ENCODE results near the gene RPN1.
A peak's percentile ranks its signal among the peaks of the same experiment; 100 is the strongest.
"Not testable (repeated sequence)": the region's sequence is repeated elsewhere in the genome, so short reads cannot be mapped to it uniquely, and the experiment has no call there.

The RPN1 gene

GRCh38 chr3:128607710-128608048 is 42.9 kb downstream of the RPN1 start:
- no peak for DNase-seq

DNA sequence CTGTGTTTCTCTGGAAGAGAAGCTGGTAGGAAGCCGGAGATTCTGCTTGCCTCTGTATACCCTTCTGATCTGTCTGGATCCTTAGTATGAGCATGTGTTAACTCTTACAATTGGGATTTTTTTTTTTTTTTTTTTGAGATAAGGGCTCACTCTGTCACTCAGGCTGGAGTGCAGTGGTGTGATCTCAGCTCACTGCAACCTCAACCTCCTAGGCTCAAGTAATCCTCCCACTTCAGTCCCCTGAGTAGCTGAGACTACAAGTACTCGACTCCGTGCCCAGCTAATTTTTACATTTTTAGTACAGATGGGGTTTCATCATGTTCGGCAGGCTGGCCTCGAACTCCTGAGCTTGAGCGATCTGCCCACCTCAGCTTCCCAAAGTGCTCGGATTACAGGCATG is 44.5 kb downstream of the RPN1 start:
- no peak for DNase-seq

DNA sequence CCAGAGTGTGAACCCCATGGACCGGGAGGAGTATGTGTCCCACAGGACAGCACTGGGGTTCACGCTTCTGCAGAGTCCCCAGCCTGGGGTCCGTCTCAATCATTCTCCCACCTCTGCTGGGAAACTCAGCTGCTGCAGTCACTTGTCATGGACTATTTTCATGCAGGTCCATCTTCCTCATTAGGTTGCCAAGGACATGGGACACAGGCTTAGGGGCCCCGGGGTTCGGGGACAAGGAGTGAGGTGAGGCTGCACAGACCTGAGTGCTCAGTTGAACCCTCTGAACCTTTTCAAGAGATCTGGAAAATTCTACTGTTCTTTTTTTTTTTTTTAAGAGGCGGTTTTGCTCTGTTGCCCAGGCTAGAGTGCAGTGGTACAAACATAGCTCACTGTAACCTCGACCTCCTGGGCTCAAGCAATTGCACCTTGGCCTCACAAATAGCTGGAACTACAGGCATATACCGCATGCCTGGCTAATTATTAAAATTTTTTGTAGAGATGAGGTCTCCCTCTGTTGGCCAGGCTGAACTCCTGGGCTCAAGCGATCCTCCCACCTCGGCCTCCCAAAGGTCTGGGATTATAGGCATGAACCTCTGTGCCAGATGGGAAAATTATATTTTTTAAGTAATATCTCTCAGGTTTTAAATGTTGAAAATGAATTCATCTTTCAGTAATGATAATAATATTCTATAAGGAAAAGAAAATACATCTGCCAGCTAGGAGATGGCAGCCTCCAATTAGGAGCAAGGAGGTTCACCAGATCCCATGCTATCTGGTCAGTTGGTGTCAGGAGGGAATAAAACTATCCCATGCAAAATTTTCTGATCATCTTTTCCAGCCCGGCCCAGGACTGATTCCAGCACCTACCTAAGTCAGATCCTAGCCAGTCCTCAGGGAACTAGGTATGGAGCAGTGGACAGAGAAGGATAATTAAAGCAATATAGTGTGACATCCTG is 45.2 kb downstream of the RPN1 start:
- no peak for DNase-seq

GRCh38 chr3:128603811-128604775 is 46.5 kb downstream of the RPN1 start:
- peak; percentile 53 for DNase-seq

DNA sequence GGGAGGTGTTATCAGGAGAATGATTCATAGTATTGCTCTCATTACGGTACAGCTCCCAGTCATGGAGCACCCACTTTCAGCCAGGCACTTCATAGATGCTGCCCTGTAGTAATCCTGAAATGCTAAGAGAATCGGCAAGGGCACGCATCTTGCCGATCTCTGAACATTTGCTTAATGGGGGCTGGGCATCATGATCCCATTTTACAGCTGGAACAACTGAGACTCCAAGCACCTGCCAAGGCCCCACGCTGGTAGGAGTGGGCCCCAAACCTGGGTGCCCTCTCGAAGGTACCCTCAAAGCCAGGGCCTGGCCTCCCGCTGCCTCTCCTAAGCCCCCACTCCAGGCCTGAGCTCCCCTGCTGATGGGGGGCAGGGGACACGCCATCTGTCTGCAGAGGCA is 47.3 kb downstream of the RPN1 start:
- no peak for DNase-seq

GRCh38 chr3:128598884-128599664 is 51.5 kb downstream of the RPN1 start:
- DNase-seq = peak; percentile 29

DNA sequence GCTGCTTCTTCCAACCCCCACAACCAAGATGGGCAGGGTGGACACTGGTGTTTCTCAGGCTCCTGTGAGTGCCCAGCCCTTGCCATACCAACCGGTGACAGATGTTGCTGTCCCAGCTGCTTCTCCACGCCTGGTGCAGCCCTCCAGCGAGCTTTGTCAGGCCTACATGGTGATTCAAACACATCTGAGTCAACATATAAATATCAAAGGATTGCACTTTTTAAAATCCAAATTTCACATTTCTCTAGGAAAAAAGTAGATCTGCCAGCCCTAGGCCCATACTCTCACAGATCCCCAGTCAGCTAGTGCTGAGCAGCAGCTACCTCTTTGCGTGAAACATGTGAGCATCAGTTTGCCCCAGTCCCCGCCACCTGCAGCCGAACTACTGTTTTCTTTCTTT is 52.7 kb downstream of the RPN1 start:
- DNase-seq = no peak

DNA sequence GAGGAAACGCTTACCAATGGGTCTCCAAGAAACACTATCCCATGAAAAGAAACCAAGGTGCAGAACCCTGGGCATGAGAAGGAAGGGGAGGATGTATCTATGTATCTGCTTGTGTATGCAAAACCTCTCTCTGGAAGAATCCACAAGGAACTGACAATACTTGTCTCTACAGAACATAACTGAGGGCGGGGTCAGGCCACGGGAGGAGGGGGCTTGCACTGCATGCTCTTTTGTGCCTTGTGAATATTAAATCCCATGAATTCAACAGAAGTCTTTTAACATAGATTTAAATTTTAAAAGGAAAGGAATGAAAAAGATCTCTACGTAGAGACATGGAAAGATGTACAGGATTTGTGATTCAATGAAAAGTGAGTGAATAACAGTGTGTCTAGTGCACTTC is 57.8 kb downstream of the RPN1 start:
- no peak for DNase-seq

GRCh38 chr3:128591738-128592426 is 58.7 kb downstream of the RPN1 start:
- DNase-seq = peak; percentile 76

GRCh38 chr3:128590948-128591347 is 59.7 kb downstream of the RPN1 start:
- peak; percentile 40 for DNase-seq

DNA sequence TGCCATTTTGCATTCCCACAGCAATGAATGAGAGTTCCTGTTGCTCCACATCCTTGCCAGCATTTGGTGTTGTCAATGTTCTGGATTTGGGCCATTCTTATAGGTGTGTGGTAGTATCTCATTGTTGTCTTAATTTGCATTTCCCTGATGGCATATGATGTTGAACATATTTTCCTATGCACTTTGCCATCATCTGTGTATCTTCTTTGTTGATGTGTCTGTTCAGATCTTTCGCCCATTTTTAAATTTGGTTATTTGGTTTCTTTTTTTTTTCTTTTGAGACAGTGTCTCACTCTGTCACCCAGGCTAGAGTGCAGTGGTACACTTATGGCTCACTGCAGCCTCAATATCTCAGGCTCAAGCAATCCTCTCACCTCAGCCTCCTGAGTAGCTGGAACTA is 60.6 kb downstream of the RPN1 start:
- DNase-seq = not testable (repeated sequence)

- DNase-seq = no peak
Measured at GRCh38 chr3:128588147-128588546, 62.5 kb downstream of the RPN1 start.

DNA sequence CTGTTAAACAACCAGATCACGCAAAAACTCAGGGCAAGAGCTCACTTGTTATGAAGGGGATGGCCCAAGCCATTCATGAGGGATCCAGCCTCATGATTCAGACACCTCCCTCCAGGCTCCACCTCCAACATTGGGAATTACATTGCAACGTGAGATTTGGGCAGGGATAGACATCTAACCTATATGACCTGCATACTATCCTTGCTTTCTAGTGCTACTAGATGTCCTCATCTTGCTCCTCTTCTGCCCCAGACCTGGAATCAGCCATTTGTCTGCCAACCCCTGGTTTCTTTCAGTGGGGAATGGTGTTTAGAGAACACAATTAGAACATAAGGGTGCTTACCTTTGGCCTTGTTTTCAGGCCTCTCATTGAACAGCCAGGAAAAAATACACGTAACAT is 63.2 kb downstream of the RPN1 start:
- DNase-seq = no peak

GRCh38 chr3:128586932-128587331 is 63.7 kb downstream of the RPN1 start:
- DNase-seq = not testable (repeated sequence)

- not testable (repeated sequence) for DNase-seq
Measured at GRCh38 chr3:128586391-128586790, 64.2 kb downstream of the RPN1 start.

DNA sequence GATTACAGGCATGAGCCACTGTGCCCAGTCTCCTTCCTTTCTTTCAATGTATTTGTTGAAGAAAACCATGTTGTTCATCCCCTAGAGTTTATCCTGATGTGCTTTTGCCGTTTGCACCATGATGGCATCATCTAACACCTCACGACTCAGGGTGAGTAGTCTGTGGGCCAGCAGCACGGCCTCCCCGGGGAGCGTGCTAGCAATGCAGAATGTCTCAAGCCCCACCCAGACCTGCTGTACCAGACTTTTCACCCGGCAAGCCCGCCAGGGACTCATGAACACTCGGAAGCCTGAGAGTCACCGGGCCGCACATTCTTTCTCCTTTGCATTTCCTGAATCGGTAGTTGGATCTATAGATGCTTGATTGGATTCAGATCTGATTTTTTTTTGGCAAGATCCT is 64.6 kb downstream of the RPN1 start:
- DNase-seq = no peak

GRCh38 chr3:128585189-128585588 is 65.4 kb downstream of the RPN1 start:
- DNase-seq = peak; percentile 79

- DNase-seq = peak; percentile 91
Measured at GRCh38 chr3:128584412-128585020, 66.1 kb downstream of the RPN1 start.

DNA sequence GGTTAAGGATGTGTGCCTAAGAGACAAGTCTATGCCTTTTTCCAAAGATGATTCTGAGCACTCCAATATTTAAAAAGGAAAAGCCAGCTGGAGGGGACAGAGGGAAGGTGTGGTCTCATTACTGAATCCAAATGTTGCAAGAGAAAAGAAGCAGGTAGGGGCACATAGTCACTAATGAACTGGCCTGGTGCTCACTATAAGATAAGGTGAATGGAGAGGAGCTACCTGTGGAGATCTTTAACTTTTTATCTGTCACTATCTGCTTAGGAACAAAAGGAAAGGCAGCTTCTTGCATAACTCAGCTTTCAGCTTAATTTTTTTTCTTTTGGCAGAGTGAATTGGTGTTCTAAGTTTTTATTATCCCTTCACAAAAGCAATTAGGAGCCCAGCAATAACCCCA is 69.1 kb downstream of the RPN1 start:
- no peak for DNase-seq

DNA sequence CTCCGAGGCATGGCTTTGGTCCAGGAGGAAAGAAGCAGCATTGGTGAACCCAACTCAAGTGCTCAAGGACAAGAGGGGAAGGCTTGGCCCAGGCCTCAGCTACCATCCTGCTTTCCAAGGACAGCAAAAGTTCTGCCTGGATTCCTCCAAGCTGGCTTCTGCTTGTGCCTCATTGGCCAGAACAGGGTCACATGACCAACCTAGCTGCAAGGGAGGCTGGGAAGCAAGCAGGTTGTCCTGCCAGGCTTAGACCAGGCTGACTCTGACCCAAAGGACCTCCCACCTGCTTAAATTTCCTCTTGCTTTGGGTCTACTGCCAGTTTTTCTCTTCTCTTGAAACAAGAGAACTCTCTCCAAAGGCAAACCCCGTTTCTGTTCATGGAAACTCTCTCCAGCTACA is 70.7 kb downstream of the RPN1 start:
- no peak for DNase-seq

DNA sequence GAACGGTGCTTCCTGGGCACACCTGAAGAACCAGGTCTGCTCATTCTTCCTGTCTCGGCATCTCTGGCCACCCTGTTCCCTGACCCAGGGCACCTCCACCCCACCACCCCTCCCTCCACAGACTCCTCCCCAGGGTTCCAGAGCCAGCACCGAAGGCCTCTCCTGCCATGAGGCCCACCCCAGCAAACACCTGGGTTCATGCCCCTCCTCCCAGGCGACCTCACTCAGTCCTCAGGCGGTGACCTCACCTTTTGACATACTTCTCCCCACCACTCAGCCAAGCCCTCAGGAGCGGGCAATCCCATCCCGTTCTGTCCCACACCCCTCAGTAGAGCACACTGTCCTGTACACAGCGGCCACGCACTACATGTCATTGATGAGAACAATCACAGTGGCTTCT is 72.3 kb downstream of the RPN1 start:
- no peak for DNase-seq

GRCh38 chr3:128577711-128578110 is 72.9 kb downstream of the RPN1 start:
- DNase-seq = no peak

Data from hematopoietic multipotent progenitor cell treated with erythropoietin and hydrocortisone succinate and interleukin-3 and kit ligand, for 8 days (in vitro differentiated cells).